Measurements from ENCODE around the gene LHFPL2. TPM values are rescaled to one million over a fixed set of nuclear protein-coding genes. Genes with fewer than 3 reads are reported as not detected.

LHFPL2 gene
- 8.4 and 12.4 TPM in 2 replicates for total RNA-seq

GRCh38 chr5:78648359-78649210 is at the start of gene LHFPL2:
LHFPL2 (minus strand) TSS chr5:78648772; CDS start chr5:78510213, 138,559 bp downstream.

